ENCODE data around the gene ZNF689.
"Not testable (repeated sequence)": the region's sequence is repeated elsewhere in the genome, so short reads cannot be mapped to it uniquely, and the experiment has no call there.

ZNF689 gene

GRCh38 chr16:30609926-30610839 lies at the start of gene ZNF689:
Gene ZNF689 (minus strand): TSS chr16:30610389. CDS start chr16:30610041, 348 bp downstream.
- DNase-seq, result peak; percentile 98 to 99

- peak; percentile 99 for DNase-seq
Measured at GRCh38 chr16:30658731-30659506, 48.7 kb upstream of the ZNF689 start.

- peak; percentile 100 for DNase-seq
Measured at GRCh38 chr16:30657866-30658730, 47.9 kb upstream of the ZNF689 start, which contains the start of gene FBRS. Gene FBRS (plus strand): TSS chr16:30658431. CDS start chr16:30659519, 1,088 bp downstream.

GRCh38 chr16:30656974-30657865 lies 47.0 kb upstream of the ZNF689 start:
- DNase-seq, result no peak

GRCh38 chr16:30656388-30656787 lies 46.2 kb upstream of the ZNF689 start:
- DNase-seq, result no peak

- DNase-seq, result no peak
Measured at GRCh38 chr16:30655815-30656347, 45.7 kb upstream of the ZNF689 start.

GRCh38 chr16:30654856-30655255 lies 44.7 kb upstream of the ZNF689 start:
- DNase-seq, result no peak

GRCh38 chr16:30652718-30653117 lies 42.5 kb upstream of the ZNF689 start:
- no peak for DNase-seq

- DNase-seq, result peak in 1 of 2 experiments; percentile 35
Measured at GRCh38 chr16:30652005-30652296, 41.8 kb upstream of the ZNF689 start.

- DNase-seq, result peak; percentile 61 to 78
Measured at GRCh38 chr16:30651124-30652004, 41.2 kb upstream of the ZNF689 start.

GRCh38 chr16:30650369-30651123 lies 40.4 kb upstream of the ZNF689 start, which contains the start of gene PRR14:
Gene PRR14 (plus strand): TSS chr16:30650960. CDS start chr16:30651646, 686 bp downstream.
- DNase-seq, result peak; percentile 100

GRCh38 chr16:30649725-30650368 lies 39.7 kb upstream of the ZNF689 start:
- DNase-seq, result no peak

- no peak for DNase-seq
Measured at GRCh38 chr16:30647274-30647571, 37.0 kb upstream of the ZNF689 start.

- DNase-seq, result no peak
Measured at GRCh38 chr16:30645727-30646126, 35.5 kb upstream of the ZNF689 start.

GRCh38 chr16:30644334-30644830 lies 34.2 kb upstream of the ZNF689 start:
- peak; percentile 84 to 93 for DNase-seq

- DNase-seq, result no peak
Measured at GRCh38 chr16:30641378-30641982, 31.3 kb upstream of the ZNF689 start.

- DNase-seq, result peak; percentile 51 to 80
Measured at GRCh38 chr16:30637944-30638343, 27.8 kb upstream of the ZNF689 start.

GRCh38 chr16:30637139-30637538 lies 26.9 kb upstream of the ZNF689 start:
- not testable (repeated sequence) for DNase-seq

GRCh38 chr16:30636599-30636998 lies 26.4 kb upstream of the ZNF689 start:
- no peak for DNase-seq

Data from NCI-H524 (cell line).